GM18868 (cell line): Measurements from ENCODE around the gene KCNIP4.

Experiments
- ATAC-seq: cut with Tn5 transposase; IDR thresholded peaks from one replicate; pipeline ENCODE4 v1.9.1; 2021; ENCODE audit warnings: mild to moderate bottlenecking, moderate library complexity; ENCODE audit not compliant: unreplicated experiment

The KCNIP4 gene

GRCh38 chr4:21476757-21477156 lies 471.8 kb downstream of the KCNIP4 start:
- ATAC-seq: no peak

- no peak for ATAC-seq
Measured at GRCh38 chr4:21474195-21474594, 474.4 kb downstream of the KCNIP4 start.

DNA sequence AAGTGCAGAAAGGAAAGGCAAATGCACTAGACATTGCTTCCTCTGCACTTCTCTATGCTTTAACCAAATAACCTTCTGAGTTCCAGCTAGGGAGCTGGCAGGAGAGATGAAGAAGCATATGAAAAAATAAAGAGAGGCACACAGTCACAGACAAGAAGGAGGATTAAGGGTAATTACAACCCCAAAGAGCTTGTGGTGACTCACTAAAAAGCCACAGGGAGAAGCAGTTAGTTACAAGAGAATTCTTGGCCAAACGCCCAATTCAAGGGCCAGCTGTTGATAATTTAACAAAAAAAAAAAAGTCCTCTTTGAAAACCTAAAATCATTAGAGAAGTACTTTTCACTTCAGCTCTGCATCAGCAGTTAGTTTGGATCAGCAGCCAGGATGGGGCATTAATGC lies 478.0 kb downstream of the KCNIP4 start:
- no peak for ATAC-seq

DNA sequence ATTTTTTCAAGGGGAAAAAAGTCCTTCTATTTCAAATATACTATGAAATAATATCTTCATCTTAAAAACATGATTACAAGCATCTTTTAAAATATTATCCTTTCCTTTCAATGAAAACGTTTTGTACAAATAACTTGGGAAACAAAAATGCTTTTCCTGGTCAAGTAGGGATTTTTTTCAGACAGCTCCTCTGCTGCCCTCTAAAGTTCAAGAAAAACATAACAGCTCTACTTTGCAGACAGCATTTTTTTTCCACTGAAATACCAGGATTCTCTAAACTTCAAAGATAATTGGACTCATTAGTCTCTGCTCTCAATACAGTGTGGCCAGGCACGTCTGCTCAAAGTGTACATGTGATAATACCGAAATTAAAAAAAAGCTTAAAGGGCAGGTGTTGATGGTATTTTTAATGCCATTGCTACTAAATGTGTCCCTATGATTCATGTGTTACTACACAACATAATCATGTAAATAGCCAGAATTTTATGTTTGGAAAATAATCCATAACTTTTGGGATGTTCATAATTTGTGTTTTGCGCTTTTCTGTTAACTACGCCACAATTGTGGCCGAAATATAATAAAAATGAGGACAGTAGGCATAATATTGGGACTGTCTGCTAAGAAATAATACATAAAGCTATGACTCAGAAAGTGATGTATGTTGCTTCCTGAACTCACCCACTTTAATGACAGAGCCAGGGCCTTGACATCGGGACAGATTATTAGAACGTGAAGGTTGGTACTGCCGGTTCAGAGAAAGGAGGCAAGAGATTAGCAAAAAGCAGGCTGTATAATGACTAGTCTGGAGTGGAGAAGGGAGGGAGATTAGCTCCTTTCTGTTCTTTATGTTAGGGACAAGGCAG lies 478.9 kb downstream of the KCNIP4 start:
- no peak for ATAC-seq

- ATAC-seq: no peak
Measured at GRCh38 chr4:21467551-21467950, 481.0 kb downstream of the KCNIP4 start.

- no peak for ATAC-seq
Measured at GRCh38 chr4:21457086-21457840, 491.3 kb downstream of the KCNIP4 start.

GRCh38 chr4:21454831-21455230 lies 493.7 kb downstream of the KCNIP4 start:
- ATAC-seq: no peak

- no peak for ATAC-seq
Measured at GRCh38 chr4:21454201-21454600, 494.4 kb downstream of the KCNIP4 start.

GRCh38 chr4:21452931-21453330 lies 495.6 kb downstream of the KCNIP4 start:
- ATAC-seq: no peak

GRCh38 chr4:21451032-21451431 lies 497.5 kb downstream of the KCNIP4 start:
- no peak for ATAC-seq

GRCh38 chr4:21450331-21450730 lies 498.2 kb downstream of the KCNIP4 start:
- no peak for ATAC-seq

DNA sequence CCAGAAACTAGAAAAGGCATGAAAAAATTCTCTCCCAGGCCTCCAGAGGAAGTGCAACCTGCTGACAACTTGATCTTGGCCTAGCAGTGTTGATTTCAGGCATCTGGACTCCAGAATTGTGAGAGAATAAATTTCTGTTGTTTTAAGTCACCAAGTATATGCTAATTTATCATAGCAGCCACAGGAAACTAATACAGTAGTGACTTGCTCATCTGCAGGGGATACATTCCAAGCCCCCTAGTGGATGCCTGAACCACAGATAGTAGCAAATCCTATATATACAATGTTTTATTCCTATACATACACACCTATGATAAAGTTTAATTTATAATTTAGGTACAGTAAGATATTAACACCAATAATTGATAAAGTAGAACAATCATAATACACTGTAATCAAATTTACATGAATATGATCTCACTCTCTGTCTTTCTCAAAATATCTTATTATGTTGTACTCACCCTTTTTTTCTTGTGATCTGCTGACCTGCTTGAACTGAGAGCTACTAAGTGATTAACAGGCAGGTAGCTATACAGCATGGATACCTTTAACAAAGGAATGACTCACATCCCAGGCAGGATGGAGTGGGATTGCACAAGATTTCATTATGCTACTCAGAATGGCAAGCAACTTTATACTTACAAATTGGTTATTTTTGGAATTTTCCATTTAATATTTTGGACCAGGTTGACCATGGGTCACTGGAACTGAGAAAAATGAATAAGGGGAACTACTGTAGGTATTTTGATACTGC lies 501.1 kb downstream of the KCNIP4 start:
- no peak for ATAC-seq

DNA sequence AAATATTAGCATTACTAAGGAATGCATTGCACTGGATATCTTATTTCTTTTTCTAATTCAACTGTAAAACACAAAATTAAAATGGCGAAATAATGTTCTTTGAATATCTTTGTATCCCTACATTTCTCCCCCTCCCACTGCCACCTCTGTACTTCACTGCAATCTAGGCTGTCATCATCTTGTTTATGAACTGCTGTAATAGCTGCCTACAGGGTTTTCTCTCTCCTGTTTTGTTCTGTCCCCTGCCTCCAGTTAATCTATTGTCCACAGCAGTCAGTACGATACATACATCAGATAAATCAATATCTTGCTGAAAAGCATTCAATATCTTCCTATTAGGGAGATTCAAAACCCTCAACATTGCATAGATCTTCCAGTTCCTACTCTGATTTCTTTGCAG lies 528.4 kb downstream of the KCNIP4 start:
- no peak for ATAC-seq

GRCh38 chr4:21415728-21416127 lies 532.8 kb downstream of the KCNIP4 start:
- no peak for ATAC-seq

DNA sequence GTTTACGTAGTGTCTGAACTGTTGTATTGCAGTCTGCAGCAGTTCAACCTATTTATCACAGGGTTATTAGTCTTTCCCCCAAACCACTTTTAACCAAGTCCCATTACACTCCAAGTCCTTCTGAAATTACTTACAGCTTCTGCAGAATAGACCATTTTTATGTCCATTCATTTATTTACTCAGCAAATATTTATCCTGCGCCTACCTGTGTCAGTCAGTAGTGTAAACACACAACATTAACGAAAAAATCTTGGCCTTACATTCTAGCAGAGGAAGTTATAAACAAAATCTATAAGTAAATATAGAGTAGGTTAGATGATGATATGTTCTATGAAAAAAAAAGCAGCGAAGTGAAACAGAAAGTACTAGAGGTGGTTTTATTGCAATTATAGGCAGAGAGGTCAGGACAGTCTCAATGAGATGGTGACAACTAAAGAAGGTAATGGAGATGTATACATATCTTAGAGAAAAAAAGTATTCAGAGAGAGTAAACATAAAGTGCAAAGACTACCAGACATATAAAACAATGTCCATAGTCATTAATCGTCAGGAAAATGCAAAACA lies 534.7 kb downstream of the KCNIP4 start:
- ATAC-seq: no peak

- no peak for ATAC-seq
Measured at GRCh38 chr4:21411086-21411485, 537.5 kb downstream of the KCNIP4 start.

- no peak for ATAC-seq
Measured at GRCh38 chr4:21410372-21410771, 538.2 kb downstream of the KCNIP4 start.

GRCh38 chr4:21387683-21388082 lies 560.9 kb downstream of the KCNIP4 start:
- ATAC-seq: no peak

DNA sequence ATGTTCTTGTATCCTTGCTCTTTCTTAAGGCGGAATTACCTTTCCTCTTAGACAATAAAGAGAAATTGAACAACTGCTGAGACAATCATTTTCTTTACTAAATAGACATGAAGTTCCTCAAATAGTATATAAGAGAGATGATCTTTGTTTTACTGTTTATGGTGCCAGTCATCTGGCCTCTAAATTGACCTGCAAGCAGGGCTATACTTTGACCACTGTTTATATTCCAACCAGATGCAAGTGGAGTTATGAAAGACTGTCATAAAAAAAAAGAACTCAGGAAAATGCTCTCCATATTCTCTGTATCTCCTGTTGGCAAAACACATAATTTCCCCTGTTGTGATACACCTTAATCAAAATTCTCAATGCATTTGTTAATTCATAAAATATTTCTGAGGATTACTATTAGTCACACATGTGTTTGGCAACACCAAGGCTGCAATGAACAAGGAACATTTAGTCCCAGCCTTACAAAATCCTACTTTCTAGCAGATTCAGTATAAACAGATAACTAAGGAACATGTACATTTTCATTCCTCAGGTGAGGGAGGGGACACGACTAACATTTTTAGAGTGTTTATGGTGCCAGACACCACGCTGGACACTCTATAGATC lies 562.3 kb downstream of the KCNIP4 start:
- ATAC-seq: no peak

DNA sequence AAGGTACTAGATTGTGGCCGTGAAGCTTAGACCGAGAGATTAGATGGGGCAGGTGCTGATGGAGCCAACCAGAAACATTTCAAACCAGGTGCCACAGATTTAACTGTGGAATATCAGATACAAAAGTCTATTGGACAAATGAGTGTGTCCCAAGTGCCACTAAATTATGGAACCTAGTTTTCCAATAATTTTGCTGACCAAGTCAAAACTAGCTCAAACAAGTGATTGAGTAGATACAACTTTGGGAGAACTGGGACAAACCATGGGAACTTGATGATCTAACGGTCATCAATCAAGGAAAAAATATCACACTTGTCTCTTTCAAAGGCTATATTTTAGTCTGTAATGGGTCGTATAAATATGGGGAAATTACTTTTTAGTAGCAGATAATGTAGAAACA lies 562.9 kb downstream of the KCNIP4 start:
- no peak for ATAC-seq

DNA sequence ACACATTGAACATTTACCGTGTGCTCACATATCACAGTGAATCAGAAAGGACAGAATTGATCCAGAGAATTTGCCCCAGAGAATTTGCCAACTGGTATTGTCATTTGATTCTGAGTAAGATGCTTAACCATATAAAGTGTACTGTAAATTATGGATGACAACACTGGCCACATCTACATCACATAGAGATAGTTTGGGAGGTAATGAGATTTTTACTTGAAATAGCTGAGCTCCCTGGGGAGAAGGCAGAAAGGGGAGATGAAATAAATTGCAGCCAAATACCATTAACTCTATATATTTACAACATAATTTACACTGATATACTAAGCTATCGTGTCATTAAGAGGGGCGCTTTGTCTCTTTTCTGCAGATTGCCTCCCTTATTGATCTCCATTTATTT lies 564.0 kb downstream of the KCNIP4 start:
- no peak for ATAC-seq
